Measurements from ENCODE around the gene BBX. TPM values are rescaled to one million over a fixed set of nuclear protein-coding genes. Genes with fewer than 3 reads are reported as not detected.

BBX gene
- polyA plus RNA-seq, 3 donors = 15.7 to 25.1 (median 16.6) TPM

DNA sequence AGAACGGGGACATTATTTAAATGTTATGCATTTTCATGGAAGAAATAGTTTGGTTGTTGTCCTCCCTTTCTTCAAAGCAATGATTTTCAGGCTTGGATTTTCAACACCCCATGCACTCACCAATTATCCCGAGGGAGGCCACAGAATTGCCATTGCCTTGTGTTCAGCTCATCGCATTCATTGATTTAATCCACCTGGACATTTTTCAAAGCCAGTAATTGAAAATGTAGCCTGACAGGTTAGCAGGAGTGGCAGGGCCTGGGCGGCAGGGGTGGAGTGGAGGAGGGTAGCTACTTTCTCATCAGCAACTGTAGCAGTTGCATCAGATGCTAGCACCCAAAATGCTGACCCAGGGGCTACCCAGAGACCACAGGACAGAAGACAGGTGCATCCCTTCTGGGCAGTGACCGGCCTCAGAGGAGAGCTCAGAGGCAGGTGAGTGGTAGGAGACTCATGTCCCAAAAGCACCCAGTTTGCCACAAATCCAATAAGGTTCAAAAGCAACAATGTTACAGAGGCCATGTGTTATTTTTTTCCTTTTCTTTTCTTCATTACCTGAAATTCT is 325.7 kb downstream of the BBX start:
- 100% methylated on average over 1 of the region's 5 CpGs for whole genome bisulfite sequencing (ENCODE audit: insufficient coverage)
- H3K4me3 ChIP-seq (replicated peaks in 1 of 3; ENCODE audit: low read depth in 2 of 3, low read length in 3 of 3) = no peak overlapping the region
- H3K27ac ChIP-seq (ENCODE audit: low read depth in 1 of 2, low read length in 2 of 2) = no peak overlapping the region
- no peaks in the 10 kb centered on the region for H3K4me1 Mint-ChIP-seq
- H3K4me1 ChIP-seq (ENCODE audit: control insufficient read depth in 1 of 2, insufficient read depth in 2 of 2, low read length in 2 of 2) = no peaks in the 10 kb centered on the region
- H3K9ac ChIP-seq (ENCODE audit: insufficient read depth, low read length, poor library complexity, severe bottlenecking) = no peak overlapping the region
- no peak overlapping the region for H3K4me3 Mint-ChIP-seq
- no peaks in the 10 kb centered on the region for H3K27me3 Mint-ChIP-seq (ENCODE audit: low read depth in 3 of 3)
- intact Hi-C loops (cut with micrococcal nuclease) = no loop called here
- H3K36me3 ChIP-seq (replicated peaks in 1 of 2; ENCODE audit: control insufficient read depth in 1 of 2, insufficient read depth in 2 of 2, low read length in 2 of 2) = no peaks in the 10 kb centered on the region
- H4K20me1 ChIP-seq (ENCODE audit: insufficient read depth, low read length) = no peaks in the 10 kb centered on the region
- H3K27me3 ChIP-seq (ENCODE audit: control insufficient read depth in 2 of 2, insufficient read depth in 2 of 2, low read length in 2 of 2) = no peaks in the 10 kb centered on the region
- peaks cover 0 to 6% (median 0%) of the 10 kb centered on the region in 7 donors for H3K9me3 Mint-ChIP-seq
- TF ChIP-seq, protein P1, sequence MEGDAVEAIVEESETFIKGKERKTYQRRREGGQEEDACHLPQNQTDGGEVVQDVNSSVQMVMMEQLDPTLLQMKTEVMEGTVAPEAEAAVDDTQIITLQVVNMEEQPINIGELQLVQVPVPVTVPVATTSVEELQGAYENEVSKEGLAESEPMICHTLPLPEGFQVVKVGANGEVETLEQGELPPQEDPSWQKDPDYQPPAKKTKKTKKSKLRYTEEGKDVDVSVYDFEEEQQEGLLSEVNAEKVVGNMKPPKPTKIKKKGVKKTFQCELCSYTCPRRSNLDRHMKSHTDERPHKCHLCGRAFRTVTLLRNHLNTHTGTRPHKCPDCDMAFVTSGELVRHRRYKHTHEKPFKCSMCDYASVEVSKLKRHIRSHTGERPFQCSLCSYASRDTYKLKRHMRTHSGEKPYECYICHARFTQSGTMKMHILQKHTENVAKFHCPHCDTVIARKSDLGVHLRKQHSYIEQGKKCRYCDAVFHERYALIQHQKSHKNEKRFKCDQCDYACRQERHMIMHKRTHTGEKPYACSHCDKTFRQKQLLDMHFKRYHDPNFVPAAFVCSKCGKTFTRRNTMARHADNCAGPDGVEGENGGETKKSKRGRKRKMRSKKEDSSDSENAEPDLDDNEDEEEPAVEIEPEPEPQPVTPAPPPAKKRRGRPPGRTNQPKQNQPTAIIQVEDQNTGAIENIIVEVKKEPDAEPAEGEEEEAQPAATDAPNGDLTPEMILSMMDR (IDR thresholded peaks at IDR 0.05) = no peak
- no peak for DNase-seq
- no peak overlapping the region for H2AFZ ChIP-seq (ENCODE audit: insufficient read depth, low read depth, low read length, poor library complexity, severe bottlenecking)
- H3K27ac Mint-ChIP-seq = no peak overlapping the region
- H3K4me2 ChIP-seq (replicated peaks; ENCODE audit: extremely low read depth, low read length, poor library complexity, severe bottlenecking) = no peak overlapping the region
- no peaks in the 10 kb centered on the region for H3K9me3 ChIP-seq (replicated peaks in 1 of 2; ENCODE audit: control insufficient read depth in 1 of 2, insufficient read depth in 1 of 2, low read length in 2 of 2)
- H3K36me3 Mint-ChIP-seq = no peaks in the 10 kb centered on the region
- H3K79me2 ChIP-seq (ENCODE audit: insufficient read depth, low read length) = no peaks in the 10 kb centered on the region

DNA sequence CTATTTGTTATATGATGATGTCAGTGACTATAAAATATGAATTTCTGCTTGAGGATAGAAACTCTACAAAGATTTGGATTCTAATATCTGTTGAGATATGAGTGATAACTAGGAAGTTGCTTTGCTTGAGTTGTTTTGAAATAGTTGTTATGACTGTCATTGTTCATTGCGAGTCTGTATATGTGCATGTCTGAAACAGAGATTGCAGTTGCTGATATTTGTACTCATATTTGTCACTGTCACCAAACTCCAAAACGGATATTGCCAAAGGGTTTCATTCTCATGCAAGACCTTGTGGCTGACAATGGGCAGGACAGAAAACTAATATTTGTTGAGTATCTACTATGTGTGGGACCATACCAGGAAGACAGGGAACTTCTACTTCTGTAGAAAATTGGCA is 327.9 kb downstream of the BBX start:
- Histone ChIP-seq H3K9ac (ENCODE audit: insufficient read depth, low read length, poor library complexity, severe bottlenecking) (no peak overlapping the region), H3K4me2 (replicated peaks; ENCODE audit: extremely low read depth, low read length, poor library complexity, severe bottlenecking) (no peak overlapping the region), H2AFZ (ENCODE audit: insufficient read depth, low read depth, low read length, poor library complexity, severe bottlenecking) (no peak overlapping the region), H3K27ac (ENCODE audit: low read depth in 1 of 2, low read length in 2 of 2) (no peak overlapping the region), H3K36me3 (replicated peaks in 1 of 2; ENCODE audit: control insufficient read depth in 1 of 2, insufficient read depth in 2 of 2, low read length in 2 of 2) (no peaks in the 10 kb centered on the region), H4K20me1 (ENCODE audit: insufficient read depth, low read length) (no peaks in the 10 kb centered on the region), H3K4me1 (ENCODE audit: control insufficient read depth in 1 of 2, insufficient read depth in 2 of 2, low read length in 2 of 2) (no peaks in the 10 kb centered on the region), H3K79me2 (ENCODE audit: insufficient read depth, low read length) (no peaks in the 10 kb centered on the region), H3K4me3 (replicated peaks in 1 of 3; ENCODE audit: low read depth in 2 of 3, low read length in 3 of 3) (no peak overlapping the region), H3K27me3 (ENCODE audit: control insufficient read depth in 2 of 2, insufficient read depth in 2 of 2, low read length in 2 of 2) (no peaks in the 10 kb centered on the region), H3K9me3 (replicated peaks in 1 of 2; ENCODE audit: control insufficient read depth in 1 of 2, insufficient read depth in 1 of 2, low read length in 2 of 2) (no peaks in the 10 kb centered on the region)
- Mint-ChIP-seq H3K27ac (no peak overlapping the region), H3K9me3 (peaks cover 0 to 6% (median 0%) of the 10 kb centered on the region in 7 donors), H3K36me3 (no peaks in the 10 kb centered on the region), H3K27me3 (ENCODE audit: low read depth in 3 of 3) (no peaks in the 10 kb centered on the region), H3K4me1 (no peaks in the 10 kb centered on the region), H3K4me3 (no peak overlapping the region)
- intact Hi-C loops (cut with micrococcal nuclease) = no loop called here
- DNase-seq = no peak
- no CpG with 5 or more reads among the region's 2 CpGs for WGBS (ENCODE audit: insufficient coverage)
- TF ChIP-seq, protein P1 (IDR thresholded peaks at IDR 0.05) = no peak

Data from CD14-positive monocyte (primary cell).